GM10248 (cell line): ENCODE data around the gene MCEMP1.
A peak's percentile ranks its signal among the peaks of the same experiment; 100 is the strongest.

Source experiments
- CTCF ChIA-PET: fragments of 300-600 bp; sonication (Branson Sonifier 250); formaldehyde crosslinking; extraction: SDS; loops from one replicate; lab custom pipeline; 2021; ENCODE audit warnings: antibody characterized with exemption; lab: Yijun Ruan, JAX
- POLR2A ChIA-PET: fragments of 350-650 bp; sonication (Branson Sonifier 250); formaldehyde crosslinking; extraction: SDS; loops from one replicate; lab custom pipeline; 2020; ENCODE audit warnings: antibody characterized with exemption; lab: Yijun Ruan, JAX
- DNase-seq: peaks from one replicate; pipeline ENCODE4 v3.0.0; 2012; ENCODE audit errors: extremely low spot score
- CTCF ChIP-seq: IDR thresholded peaks from 2 replicates; pipeline ENCODE4 v1.5.1; 2012; ENCODE audit warnings: mild to moderate bottlenecking, low read depth; ENCODE audit errors: extremely low read depth, missing control alignments, control extremely low read depth

The MCEMP1 gene

GRCh38 chr19:7698583-7698982, 21.7 kb downstream of the MCEMP1 start:
- no peak for TF ChIP-seq CTCF
- no peak for DNase-seq
- CTCF ChIA-PET, result interaction anchor here (0.8 to 5.7 kb wide), 6 partner anchors 12 to 106 kb away, joined by 3 to 47 read pairs (median 4); partner anchors contain the start of gene TRAPPC5
- POLR2A ChIA-PET, result interaction anchor here (0.8 to 1.5 kb wide), 3 partner anchors 12 to 101 kb away, joined by 3 to 9 read pairs (median 5); no protein-coding TSS in a partner anchor

DNA sequence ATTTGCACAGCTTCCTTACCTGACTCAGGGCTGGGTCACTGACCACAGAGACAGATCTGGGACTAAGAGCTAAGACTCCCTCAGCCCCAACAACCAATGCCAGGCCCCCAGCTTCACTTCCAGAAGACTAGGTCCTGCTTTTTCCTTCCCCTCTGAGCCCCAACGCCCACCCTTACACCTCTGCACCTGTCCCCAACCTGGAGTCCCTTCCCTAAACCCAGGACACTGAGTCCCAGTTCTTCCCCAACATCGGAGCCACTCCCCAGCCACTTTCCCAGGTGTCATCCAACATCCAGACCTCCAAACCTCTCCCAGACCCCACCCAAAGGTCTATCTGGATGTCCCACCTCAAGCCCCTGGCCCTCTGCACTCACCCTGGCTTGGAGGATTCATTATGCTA, 22.1 kb downstream of the MCEMP1 start:
- POLR2A ChIA-PET, result interaction anchor here (0.8 to 1.5 kb wide), 4 partner anchors 11 to 101 kb away, joined by 3 to 9 read pairs (median 4); no protein-coding TSS in a partner anchor
- no peak for DNase-seq
- TF ChIP-seq CTCF, result no peak
- CTCF ChIA-PET, result interaction anchor here (0.8 to 5.7 kb wide), 6 partner anchors 13 to 105 kb away, joined by 3 to 47 read pairs (median 4); partner anchors contain the start of gene TRAPPC5

DNA sequence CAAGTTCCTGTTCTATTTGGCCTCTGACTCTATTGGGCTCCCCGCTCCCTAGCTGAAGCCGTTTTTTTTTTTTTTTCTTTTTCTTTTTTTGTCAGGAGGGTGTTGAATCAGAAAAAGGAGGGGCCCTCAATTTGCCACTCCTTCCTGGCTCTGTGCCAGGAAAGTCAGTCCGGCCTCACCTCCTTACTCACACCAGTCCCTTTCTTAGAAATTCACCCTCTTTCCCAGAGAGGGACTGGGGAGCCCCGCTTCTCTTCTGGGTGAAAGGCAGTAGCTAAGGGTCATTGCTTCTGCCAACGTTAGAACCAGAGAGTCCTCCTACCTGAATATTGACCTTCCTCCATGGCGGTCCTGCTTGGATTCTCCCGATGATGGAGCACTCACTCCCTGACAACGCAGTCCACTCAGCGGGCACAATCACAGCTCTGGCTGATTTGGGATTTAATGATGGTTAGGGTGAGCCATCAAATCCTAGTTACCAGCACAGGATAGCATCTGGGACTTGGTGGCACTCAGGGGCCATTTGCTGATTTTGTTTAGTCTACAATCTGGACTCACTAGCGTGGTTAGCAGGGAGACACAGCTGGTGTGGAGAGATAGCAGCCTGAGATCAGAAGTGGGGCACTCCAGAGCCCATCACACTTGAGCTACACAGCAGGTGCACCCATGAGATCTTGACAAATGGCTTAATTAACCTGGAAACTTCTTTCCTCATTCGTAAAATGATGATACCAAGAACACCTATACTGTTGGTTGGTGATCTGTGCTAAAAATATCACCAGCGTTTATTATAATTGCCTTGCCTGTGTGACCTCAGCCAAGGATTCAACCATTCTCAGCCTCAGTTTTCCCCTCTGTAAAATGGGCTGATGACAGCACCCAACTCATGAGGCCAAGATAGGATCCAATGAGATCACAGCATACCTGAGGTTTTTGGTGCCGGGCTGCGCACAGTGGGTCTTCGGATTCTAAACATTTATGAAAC, 22.8 kb downstream of the MCEMP1 start:
- ChIA-PET POLR2A (interaction anchor here (0.8 to 1.1 kb wide), 2 partner anchors 12 to 25 kb away, joined by 3 to 9 read pairs; no protein-coding TSS in a partner anchor), CTCF (interaction anchor here (1.0 to 5.7 kb wide), 6 partner anchors 14 to 100 kb away, joined by 3 to 47 read pairs (median 4); partner anchors contain the start of gene TRAPPC5)
- TF ChIP-seq CTCF, result no peak
- no peak for DNase-seq

DNA sequence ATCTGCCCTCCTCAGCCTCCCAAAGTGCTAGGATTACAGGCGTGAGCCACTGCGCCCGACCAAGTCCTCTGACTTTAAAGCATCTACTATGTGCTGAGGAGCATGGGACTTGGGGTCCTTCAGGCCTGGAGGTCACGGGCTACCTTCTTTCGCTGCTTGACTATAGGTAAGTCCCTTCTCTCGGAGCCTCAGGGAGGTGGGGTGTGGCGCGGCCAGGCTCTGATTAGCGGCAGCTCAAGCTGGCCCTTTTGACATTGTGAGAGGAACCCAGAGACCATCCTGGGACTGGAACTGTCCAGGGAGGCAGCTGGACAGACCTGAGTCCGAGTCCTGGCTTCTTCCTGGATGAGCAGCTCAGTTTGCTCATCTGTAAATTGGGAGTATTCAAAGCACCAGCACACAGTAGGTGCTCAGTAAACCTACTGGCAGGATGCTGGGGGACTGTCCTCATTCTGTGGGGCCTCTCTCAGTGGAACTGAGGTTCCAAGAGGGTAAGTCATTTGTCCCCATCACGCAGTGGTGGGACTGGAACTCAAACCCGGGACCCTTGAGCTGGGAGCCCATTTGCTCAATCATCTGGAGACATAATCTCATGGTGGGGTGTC, 24.3 kb downstream of the MCEMP1 start:
- TF ChIP-seq CTCF, result no peak
- ChIA-PET CTCF (interaction anchor here (0.8 to 5.7 kb wide), 5 partner anchors 12 to 119 kb away, joined by 3 to 47 read pairs (median 4); partner anchors contain the start of gene TRAPPC5), POLR2A (interaction anchor here (1.0 to 1.1 kb wide), 2 partner anchors 15 to 65 kb away, joined by 3 to 4 read pairs; no protein-coding TSS in a partner anchor)
- DNase-seq, result no peak

- ChIA-PET POLR2A (interaction anchor here (1.0 to 1.1 kb wide), 2 partner anchors 16 to 64 kb away, joined by 3 to 4 read pairs; no protein-coding TSS in a partner anchor), CTCF (interaction anchor here (0.8 to 5.7 kb wide), 4 partner anchors 11 to 118 kb away, joined by 3 to 47 read pairs (median 4); partner anchors contain the start of gene TRAPPC5)
- TF ChIP-seq CTCF, result no peak
- peak; percentile 75 for DNase-seq
These were observed 25.0 kb downstream of the MCEMP1 start, which contains the start of gene FCER2 for GRCh38 chr19:7701654-7702457. FCER2 (minus strand) TSS chr19:7702131; CDS start chr19:7699760, 2,371 bp downstream.
